Measurements from ENCODE around the gene PRM1. TPM values are rescaled to one million over a fixed set of nuclear protein-coding genes. Genes with fewer than 3 reads are reported as not detected.

Gene PRM1
- total RNA-seq, 4 donors from 2014 or later = not detected

DNA sequence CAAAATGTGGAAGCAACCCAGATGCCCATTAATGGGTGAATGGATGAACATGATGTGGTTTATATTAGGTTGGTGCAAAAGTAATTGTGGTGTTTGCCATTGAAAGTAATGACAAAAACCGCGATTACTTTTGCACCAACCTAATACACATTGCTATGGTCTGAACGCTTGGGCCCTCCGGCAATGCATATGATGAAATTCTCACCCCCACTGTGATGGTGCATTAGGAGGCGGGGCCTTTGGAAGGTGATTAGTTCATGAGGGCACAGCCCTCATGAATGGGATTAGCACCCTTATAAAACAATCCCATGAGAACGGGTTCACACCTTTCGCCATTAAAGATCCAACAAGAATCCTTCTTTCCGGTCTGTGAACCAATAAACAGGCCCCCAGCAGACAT, 25.3 kb upstream of the PRM1 start:
- Histone ChIP-seq H3K9me3 (no peaks in the 10 kb centered on the region), H3K4me1 (peaks cover 0 to 21% (median 10%) of the 10 kb centered on the region in 3 donors), H3K4me3 (no peak overlapping the region), H3K27me3 (no peaks in the 10 kb centered on the region), H3K27ac (no peak overlapping the region), H3K36me3 (no peaks in the 10 kb centered on the region)
- 91 to 93% methylated on average over 7 to 8 of the region's 8 CpGs for WGBS, 2 donors
- no peak for TF ChIP-seq POLR2A (IDR thresholded peaks at IDR 0.05)
- TF ChIP-seq CTCF (IDR thresholded peaks at IDR 0.05) = no peak
- intact Hi-C loops (cut with DNase I) = no loop called here
- DNase-seq = no peak

GRCh38 chr16:11303405-11304138, 22.4 kb upstream of the PRM1 start:
- Histone ChIP-seq H3K36me3 (no peaks in the 10 kb centered on the region), H3K27ac (no peak overlapping the region), H3K27me3 (no peaks in the 10 kb centered on the region), H3K4me3 (no peak overlapping the region), H3K9me3 (no peaks in the 10 kb centered on the region), H3K4me1 (peaks cover 0 to 36% (median 10%) of the 10 kb centered on the region in 3 donors)
- no peak for TF ChIP-seq POLR2A (IDR thresholded peaks at IDR 0.05)
- no peak for TF ChIP-seq CTCF (IDR thresholded peaks at IDR 0.05)
- 33 to 69% methylated on average over 15 to 18 of the region's 18 CpGs for WGBS, 2 donors
- intact Hi-C loops (cut with DNase I) = no loop called here
- no peak for DNase-seq

GRCh38 chr16:11302977-11303376, 21.8 kb upstream of the PRM1 start:
- intact Hi-C loops (cut with DNase I) = no loop called here
- no peaks in the 10 kb centered on the region for H3K27me3 ChIP-seq
- DNase-seq = no peak
- H3K4me3 ChIP-seq = no peak overlapping the region
- H3K4me1 ChIP-seq = peaks cover 2 to 42% (median 10%) of the 10 kb centered on the region in 3 donors
- WGBS, 2 donors = 49 to 58% methylated on average over 3 to 4 of the region's 4 CpGs
- H3K9me3 ChIP-seq = no peaks in the 10 kb centered on the region
- H3K27ac ChIP-seq = no peak overlapping the region
- no peaks in the 10 kb centered on the region for H3K36me3 ChIP-seq
- TF ChIP-seq POLR2A (IDR thresholded peaks at IDR 0.05) (no peak), CTCF (IDR thresholded peaks at IDR 0.05) (no peak)

DNA sequence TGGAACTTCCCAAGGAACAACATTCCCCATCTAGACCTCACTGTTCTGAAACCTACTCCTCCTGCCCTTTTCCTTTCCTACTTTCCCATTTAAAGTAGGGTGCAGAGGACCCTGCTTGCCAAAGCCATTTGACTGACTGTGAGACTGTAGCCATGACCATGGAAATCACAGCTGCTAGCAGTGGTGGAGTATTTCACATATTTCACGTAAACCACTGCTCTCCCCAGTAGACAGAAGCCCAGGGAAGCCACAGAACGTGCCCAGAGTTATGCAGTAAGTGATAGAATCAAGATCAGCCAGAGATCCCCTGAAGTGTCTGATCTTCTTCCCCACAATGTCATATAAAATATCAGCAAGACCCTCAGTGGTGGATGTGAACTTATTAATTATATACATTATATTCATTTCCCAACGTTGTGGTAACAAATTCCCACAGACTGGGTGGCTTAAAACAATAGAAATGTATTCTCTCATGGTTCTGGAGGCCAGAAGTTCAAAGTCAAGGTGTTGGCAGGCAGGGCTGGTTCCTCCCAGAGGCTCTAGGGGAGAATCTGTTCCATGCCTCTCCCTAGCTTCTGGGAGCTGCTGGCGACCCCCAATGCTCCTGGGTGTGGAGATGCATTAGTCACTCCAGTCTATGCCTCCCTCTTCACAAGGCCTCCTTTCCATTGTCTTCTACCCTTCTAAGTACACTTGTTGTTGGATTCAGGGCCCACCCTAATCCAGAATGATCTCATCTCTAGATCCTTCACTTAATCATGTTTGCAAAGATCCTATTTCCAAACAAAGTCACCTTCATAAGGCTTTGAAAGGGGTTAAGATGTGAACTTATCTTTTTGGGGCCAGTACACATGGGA, 20.7 kb upstream of the PRM1 start:
- Histone ChIP-seq H3K4me1 (peaks cover 13 to 48% (median 21%) of the 10 kb centered on the region in 3 donors), H3K36me3 (no peaks in the 10 kb centered on the region), H3K27me3 (no peaks in the 10 kb centered on the region), H3K4me3 (no peak overlapping the region), H3K27ac (no peak overlapping the region), H3K9me3 (no peaks in the 10 kb centered on the region)
- intact Hi-C loops (cut with DNase I) = no loop called here
- no peak for TF ChIP-seq CTCF (IDR thresholded peaks at IDR 0.05)
- no peak for TF ChIP-seq POLR2A (IDR thresholded peaks at IDR 0.05)
- 56 to 61% methylated on average over 4 of the region's 4 CpGs for whole genome bisulfite sequencing, 2 donors
- DNase-seq = no peak

DNA sequence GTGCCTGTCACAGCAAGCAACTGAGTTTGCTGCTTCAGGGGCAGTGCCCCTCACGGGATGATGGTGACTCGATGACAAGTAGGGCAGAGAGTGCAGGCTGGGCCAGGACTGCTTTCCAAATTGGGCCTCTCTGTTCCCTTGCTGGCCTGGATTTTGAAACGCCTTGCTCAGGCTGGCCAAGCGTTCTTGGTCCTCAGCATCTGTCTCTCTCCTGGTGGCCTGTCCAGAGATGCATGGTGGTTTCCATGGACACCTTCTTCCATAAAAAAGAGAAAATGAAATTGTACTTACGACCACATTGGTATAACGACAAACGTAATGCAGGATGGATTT, 19.4 kb upstream of the PRM1 start:
- no peaks in the 10 kb centered on the region for H3K36me3 ChIP-seq
- H3K9me3 ChIP-seq = no peaks in the 10 kb centered on the region
- no peak for DNase-seq
- WGBS, 2 donors = 75 to 81% methylated on average over 7 of the region's 7 CpGs
- H3K27ac ChIP-seq = no peak overlapping the region
- intact Hi-C loops (cut with DNase I) = no loop called here
- no peaks in the 10 kb centered on the region for H3K27me3 ChIP-seq
- TF ChIP-seq CTCF (IDR thresholded peaks at IDR 0.05) = no peak
- no peak for TF ChIP-seq POLR2A (IDR thresholded peaks at IDR 0.05)
- H3K4me3 ChIP-seq = no peak overlapping the region
- peaks cover 16 to 53% (median 22%) of the 10 kb centered on the region in 3 donors for H3K4me1 ChIP-seq
